Raji (cell line): ENCODE results near the gene TRUB2.

ENCODE experiments used
- POLR2A ChIP-seq: IDR thresholded peaks from 2 replicates; pipeline ENCODE4 v1.6.1; 2011; ENCODE audit warnings: low read depth, low read length, control low read depth; ENCODE audit not compliant: insufficient read depth

The TRUB2 gene

GRCh38 chr9:128257907-128258306 lies 64.3 kb downstream of the TRUB2 start:
- TF ChIP-seq POLR2A, result no peak

- TF ChIP-seq POLR2A, result no peak
Observed at GRCh38 chr9:128257086-128257825, 65.0 kb downstream of the TRUB2 start.
